Measurements from ENCODE around the gene LANCL2.
A peak's percentile ranks its signal among the peaks of the same experiment; 100 is the strongest.

LANCL2 gene

GRCh38 chr7:55363386-55364170 is 1.6 kb upstream of the LANCL2 start:
- Histone ChIP-seq H3K4me3 (no peak overlapping the region), H3K36me3 (no peaks in the 10 kb centered on the region), H3K27ac (no peak overlapping the region), H3K9me3 (no peaks in the 10 kb centered on the region), H3K4me1 (peaks cover 0 to 22% (median 15%) of the 10 kb centered on the region in 4 donors), H3K27me3 (peaks cover 0 to 13% of the 10 kb centered on the region in 2 donors)
- TF ChIP-seq CTCF (IDR thresholded peaks at IDR 0.05), result no peak
- DNase-seq, result no peak
- intact Hi-C loops (cut with DNase I; ENCODE audit: low total_unique reads), result loop anchor here (10.0 kb wide), 1 partner anchor 521 kb away; the partner anchor contains the start of gene ZNF713

GRCh38 chr7:55365675-55366460 is 731 bp downstream of the LANCL2 start:
- H3K27me3 ChIP-seq, result peaks cover 0 to 6% of the 10 kb centered on the region in 2 donors
- H3K36me3 ChIP-seq, result no peaks in the 10 kb centered on the region
- H3K4me1 ChIP-seq, result peaks cover 0 to 24% (median 15%) of the 10 kb centered on the region in 4 donors
- H3K4me3 ChIP-seq, result peak overlapping the region; percentile 82 to 94
- DNase-seq, result peak; percentile 93 to 96
- H3K27ac ChIP-seq, result peak overlapping the region; percentile 98 to 99
- intact Hi-C loops (cut with DNase I; ENCODE audit: low total_unique reads), result loop anchor here (5.0 to 10.0 kb wide), 2 partner anchors 519 to 609 kb away; partner anchors contain the start of genes SEC61G and ZNF713
- H3K9me3 ChIP-seq, result no peaks in the 10 kb centered on the region
- peak; percentile 27 for TF ChIP-seq CTCF (IDR thresholded peaks at IDR 0.05)

DNA sequence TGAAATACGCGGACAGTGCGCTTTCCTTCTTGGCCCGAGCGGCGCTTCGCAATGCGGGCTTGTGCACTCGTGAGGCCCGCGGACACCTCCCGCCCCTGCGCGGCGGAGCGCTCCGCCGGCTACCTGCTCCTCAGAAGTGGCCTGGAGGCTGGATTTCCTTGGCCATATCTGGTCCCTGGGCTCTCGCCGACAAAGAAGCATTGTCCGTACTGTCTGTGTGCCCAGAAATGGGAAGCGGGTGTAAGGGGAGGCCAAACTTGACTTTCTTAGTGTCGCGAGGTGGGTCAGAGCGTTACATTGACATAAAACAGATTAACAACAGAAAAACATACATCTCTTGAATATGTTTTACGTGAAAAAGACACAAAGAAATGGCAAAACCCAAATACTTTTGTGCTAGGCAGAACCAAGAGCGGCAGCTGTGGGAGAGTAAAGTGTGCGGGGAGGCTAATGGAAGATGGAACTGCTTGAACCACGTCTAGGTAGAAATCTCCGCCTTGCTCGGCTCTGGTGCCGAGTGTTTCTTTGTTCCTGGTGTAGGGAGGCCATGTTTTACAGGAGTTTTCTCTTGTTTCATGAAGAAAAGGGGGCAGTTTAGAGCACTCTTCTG is 1.4 kb downstream of the LANCL2 start:
- Histone ChIP-seq H3K9me3 (no peaks in the 10 kb centered on the region), H3K36me3 (no peaks in the 10 kb centered on the region), H3K4me1 (peaks cover 0 to 24% (median 15%) of the 10 kb centered on the region in 4 donors), H3K27ac (peak overlapping the region; percentile 98 to 99), H3K4me3 (peak overlapping the region; percentile 82 to 94), H3K27me3 (peaks cover 0 to 1% of the 10 kb centered on the region in 2 donors)
- no peak for TF ChIP-seq CTCF (IDR thresholded peaks at IDR 0.05)
- intact Hi-C loops (cut with DNase I; ENCODE audit: low total_unique reads), result loop anchor here (5.0 to 10.0 kb wide), 2 partner anchors 518 to 609 kb away; partner anchors contain the start of genes SEC61G and ZNF713
- DNase-seq, result no peak

- H3K4me1 ChIP-seq, result peaks cover 0 to 24% (median 15%) of the 10 kb centered on the region in 4 donors
- DNase-seq, result no peak
- no peaks in the 10 kb centered on the region for H3K27me3 ChIP-seq
- H3K4me3 ChIP-seq, result peak overlapping the region; percentile 82 to 94
- H3K27ac ChIP-seq, result no peak overlapping the region
- H3K36me3 ChIP-seq, result no peaks in the 10 kb centered on the region
- TF ChIP-seq CTCF (IDR thresholded peaks at IDR 0.05), result no peak
- H3K9me3 ChIP-seq, result no peaks in the 10 kb centered on the region
- intact Hi-C loops (cut with DNase I; ENCODE audit: low total_unique reads), result loop anchor here (5.0 to 10.0 kb wide), 2 partner anchors 517 to 610 kb away; partner anchors contain the start of genes SEC61G and ZNF713
These were observed 2.2 kb downstream of the LANCL2 start for GRCh38 chr7:55367283-55367840.
